ENCODE results near the gene PARP9. TPM values are rescaled to one million over a fixed set of nuclear protein-coding genes. Genes with fewer than 3 reads are reported as not detected.
"Not testable (repeated sequence)": the region's sequence is repeated elsewhere in the genome, so short reads cannot be mapped to it uniquely, and the experiment has no call there.

The PARP9 gene
- total RNA-seq, 4 donors from 2014 or later = 24.2 to 35.8 (median 29.1) TPM

DNA sequence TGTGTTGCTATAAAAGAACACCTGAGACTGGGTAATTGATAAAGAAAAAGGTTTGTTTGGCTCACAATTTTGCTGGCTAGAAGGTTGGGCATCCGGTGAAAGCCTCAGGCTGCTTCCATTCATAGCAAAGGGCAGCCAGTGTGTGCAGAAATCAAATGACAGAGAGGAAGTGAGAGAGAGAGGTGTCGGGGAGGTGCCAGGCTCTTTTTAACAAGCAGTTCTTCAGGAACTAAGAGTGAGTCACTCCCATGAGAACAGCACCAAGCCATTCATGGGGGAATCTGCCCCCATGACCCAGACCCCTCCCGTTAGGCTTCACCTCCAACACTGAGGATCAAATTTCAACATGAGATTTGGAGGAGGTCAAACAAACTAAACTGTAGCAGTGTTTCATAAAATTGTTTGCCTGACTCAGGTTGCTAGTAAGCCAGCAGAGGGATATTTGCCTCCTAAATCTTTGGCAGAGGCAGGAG lies 8.9 kb upstream of the PARP9 start:
- in situ Hi-C loops (cut with MboI; ENCODE audit: low pct_ligation_motif_present in 1 of 4, low pct_unique_long_range_greater_than_20kb in 1 of 4, low sequenced_read_pairs in 3 of 4) = no loop called here
- 53 to 63% methylated on average over 1 to 3 of the region's 3 CpGs for WGBS, 2 donors (ENCODE audit: low coverage in 1 of 2)
- no peak overlapping the region for H3K4me3 ChIP-seq
- peaks cover 0 to 20% (median 4%) of the 10 kb centered on the region in 4 donors for H3K4me1 ChIP-seq
- intact Hi-C loops (cut with DNase I; ENCODE audit: low total_unique reads) = no loop called here
- no peak for TF ChIP-seq POLR2A (IDR thresholded peaks at IDR 0.05)
- TF ChIP-seq EP300 (IDR thresholded peaks at IDR 0.05; ENCODE audit: low read depth) = no peak
- TF ChIP-seq POLR2AphosphoS5 (IDR thresholded peaks at IDR 0.05) = no peak
- TF ChIP-seq, protein P1, sequence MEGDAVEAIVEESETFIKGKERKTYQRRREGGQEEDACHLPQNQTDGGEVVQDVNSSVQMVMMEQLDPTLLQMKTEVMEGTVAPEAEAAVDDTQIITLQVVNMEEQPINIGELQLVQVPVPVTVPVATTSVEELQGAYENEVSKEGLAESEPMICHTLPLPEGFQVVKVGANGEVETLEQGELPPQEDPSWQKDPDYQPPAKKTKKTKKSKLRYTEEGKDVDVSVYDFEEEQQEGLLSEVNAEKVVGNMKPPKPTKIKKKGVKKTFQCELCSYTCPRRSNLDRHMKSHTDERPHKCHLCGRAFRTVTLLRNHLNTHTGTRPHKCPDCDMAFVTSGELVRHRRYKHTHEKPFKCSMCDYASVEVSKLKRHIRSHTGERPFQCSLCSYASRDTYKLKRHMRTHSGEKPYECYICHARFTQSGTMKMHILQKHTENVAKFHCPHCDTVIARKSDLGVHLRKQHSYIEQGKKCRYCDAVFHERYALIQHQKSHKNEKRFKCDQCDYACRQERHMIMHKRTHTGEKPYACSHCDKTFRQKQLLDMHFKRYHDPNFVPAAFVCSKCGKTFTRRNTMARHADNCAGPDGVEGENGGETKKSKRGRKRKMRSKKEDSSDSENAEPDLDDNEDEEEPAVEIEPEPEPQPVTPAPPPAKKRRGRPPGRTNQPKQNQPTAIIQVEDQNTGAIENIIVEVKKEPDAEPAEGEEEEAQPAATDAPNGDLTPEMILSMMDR (IDR thresholded peaks at IDR 0.05) = no peak
- no peaks in the 10 kb centered on the region for H3K27me3 ChIP-seq
- no peak for DNase-seq
- peaks cover 0 to 26% (median 4%) of the 10 kb centered on the region in 4 donors for H3K36me3 ChIP-seq
- no peak overlapping the region for H3K27ac ChIP-seq
- no peaks in the 10 kb centered on the region for H3K9me3 ChIP-seq

DNA sequence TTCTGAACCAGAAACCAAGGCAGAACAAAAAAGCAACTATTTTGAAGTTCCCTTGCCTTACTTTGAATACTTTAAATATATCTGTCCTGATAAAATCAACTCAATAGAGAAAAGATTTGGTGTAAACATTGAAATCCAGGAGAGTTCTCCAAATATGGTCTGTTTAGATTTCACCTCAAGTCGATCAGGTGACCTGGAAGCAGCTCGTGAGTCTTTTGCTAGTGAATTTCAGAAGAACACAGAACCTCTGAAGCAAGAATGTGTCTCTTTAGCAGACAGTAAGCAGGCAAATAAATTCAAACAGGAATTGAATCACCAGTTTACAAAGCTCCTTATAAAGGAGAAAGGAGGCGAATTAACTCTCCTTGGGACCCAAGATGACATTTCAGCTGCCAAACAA lies 4.7 kb upstream of the PARP9 start:
- WGBS, 2 donors (ENCODE audit: low coverage in 1 of 2) = 73 to 76% methylated on average over 3 of the region's 3 CpGs
- in situ Hi-C loops (cut with MboI; ENCODE audit: low pct_ligation_motif_present in 1 of 4, low pct_unique_long_range_greater_than_20kb in 1 of 4, low sequenced_read_pairs in 3 of 4) (no loop called here), intact Hi-C loops (cut with DNase I; ENCODE audit: low total_unique reads) (no loop called here)
- H3K27ac ChIP-seq = peak overlapping the region; percentile 31 to 75 (median 54)
- H3K4me1 ChIP-seq = peaks cover 0 to 31% (median 11%) of the 10 kb centered on the region in 4 donors
- peaks cover 0 to 42% (median 6%) of the 10 kb centered on the region in 4 donors for H3K36me3 ChIP-seq
- TF ChIP-seq POLR2AphosphoS5 (IDR thresholded peaks at IDR 0.05) = peak in 2 of 3 donors; percentile 27
- TF ChIP-seq EP300 (IDR thresholded peaks at IDR 0.05; ENCODE audit: low read depth) = no peak
- no peak for TF ChIP-seq POLR2A (IDR thresholded peaks at IDR 0.05)
- H3K4me3 ChIP-seq = no peak overlapping the region
- no peaks in the 10 kb centered on the region for H3K9me3 ChIP-seq
- no peaks in the 10 kb centered on the region for H3K27me3 ChIP-seq
- DNase-seq = no peak

DNA sequence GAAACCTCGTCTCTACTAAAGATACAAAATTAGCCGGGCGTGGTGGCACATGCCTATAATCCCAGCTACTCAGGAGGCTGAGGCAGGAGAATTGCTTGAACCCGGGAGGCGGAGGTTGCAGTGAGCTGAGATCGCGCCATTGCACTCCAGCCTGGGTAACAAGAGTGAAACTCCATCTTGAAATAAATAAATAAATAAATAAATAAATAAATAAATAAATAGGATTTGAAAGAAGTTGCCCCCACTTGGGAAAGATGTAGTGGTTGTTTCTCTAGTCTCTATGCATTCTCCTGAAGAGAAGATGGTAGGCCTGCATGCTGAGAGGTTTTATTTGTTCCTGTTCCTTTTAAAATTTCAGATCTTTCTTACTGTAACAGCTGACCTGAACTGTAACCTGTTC lies 4.0 kb upstream of the PARP9 start:
- 88 to 95% methylated on average over 7 of the region's 7 CpGs for WGBS, 2 donors (ENCODE audit: low coverage in 1 of 2)
- in situ Hi-C loops (cut with MboI; ENCODE audit: low pct_ligation_motif_present in 1 of 4, low pct_unique_long_range_greater_than_20kb in 1 of 4, low sequenced_read_pairs in 3 of 4); intact Hi-C loops (cut with DNase I; ENCODE audit: low total_unique reads); H3K4me3 ChIP-seq; H3K9me3 ChIP-seq; H3K27me3 ChIP-seq; DNase-seq: not testable (repeated sequence)
- Histone ChIP-seq H3K36me3 (peaks cover 0 to 42% (median 6%) of the 10 kb centered on the region in 4 donors), H3K27ac (peak overlapping the region; percentile 31 to 75 (median 54)), H3K4me1 (peaks cover 5 to 35% (median 16%) of the 10 kb centered on the region in 4 donors)

DNA sequence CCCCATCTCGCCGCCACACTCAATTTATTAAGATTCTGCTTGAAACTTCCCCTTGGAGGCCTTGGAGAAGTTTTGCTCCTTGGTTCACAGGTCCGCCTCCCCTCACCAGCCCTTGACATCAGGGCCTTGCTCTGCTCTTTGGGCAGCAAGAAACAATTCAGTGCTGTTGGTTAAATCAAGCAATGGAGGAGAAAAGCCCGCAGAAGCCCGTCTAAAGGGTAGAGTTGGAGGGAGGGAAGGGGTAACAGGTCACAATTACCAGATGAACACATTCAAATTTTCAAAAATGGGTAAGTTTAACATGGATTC lies 429 bp downstream of the PARP9 start:
- Histone ChIP-seq H3K36me3 (peaks cover 0 to 26% (median 3%) of the 10 kb centered on the region in 4 donors), H3K27me3 (no peaks in the 10 kb centered on the region), H3K4me1 (peaks cover 8 to 50% (median 24%) of the 10 kb centered on the region in 4 donors), H3K27ac (peak overlapping the region; percentile 92 to 97 (median 92)), H3K4me3 (peak overlapping the region; percentile 68 to 92 (median 76)), H3K9me3 (no peaks in the 10 kb centered on the region)
- intact Hi-C loops (cut with DNase I; ENCODE audit: low total_unique reads) (loop anchor here (5.0 kb wide), 1 partner anchor 119 kb away; the partner anchor contains the start of gene PARP14), in situ Hi-C loops (cut with MboI; ENCODE audit: low pct_ligation_motif_present in 1 of 4, low pct_unique_long_range_greater_than_20kb in 1 of 4, low sequenced_read_pairs in 3 of 4) (no loop called here)
- 22% methylated on average over 5 of the region's 5 CpGs; no CpG with 5 or more reads in 1 of the 2 donors for WGBS, 2 donors (ENCODE audit: low coverage in 1 of 2)
- TF ChIP-seq POLR2A (IDR thresholded peaks at IDR 0.05) = no peak
- TF ChIP-seq, protein P1 (IDR thresholded peaks at IDR 0.05) = no peak
- no peak for TF ChIP-seq EP300 (IDR thresholded peaks at IDR 0.05; ENCODE audit: low read depth)
- no peak for TF ChIP-seq POLR2AphosphoS5 (IDR thresholded peaks at IDR 0.05)
- no peak for DNase-seq

DNA sequence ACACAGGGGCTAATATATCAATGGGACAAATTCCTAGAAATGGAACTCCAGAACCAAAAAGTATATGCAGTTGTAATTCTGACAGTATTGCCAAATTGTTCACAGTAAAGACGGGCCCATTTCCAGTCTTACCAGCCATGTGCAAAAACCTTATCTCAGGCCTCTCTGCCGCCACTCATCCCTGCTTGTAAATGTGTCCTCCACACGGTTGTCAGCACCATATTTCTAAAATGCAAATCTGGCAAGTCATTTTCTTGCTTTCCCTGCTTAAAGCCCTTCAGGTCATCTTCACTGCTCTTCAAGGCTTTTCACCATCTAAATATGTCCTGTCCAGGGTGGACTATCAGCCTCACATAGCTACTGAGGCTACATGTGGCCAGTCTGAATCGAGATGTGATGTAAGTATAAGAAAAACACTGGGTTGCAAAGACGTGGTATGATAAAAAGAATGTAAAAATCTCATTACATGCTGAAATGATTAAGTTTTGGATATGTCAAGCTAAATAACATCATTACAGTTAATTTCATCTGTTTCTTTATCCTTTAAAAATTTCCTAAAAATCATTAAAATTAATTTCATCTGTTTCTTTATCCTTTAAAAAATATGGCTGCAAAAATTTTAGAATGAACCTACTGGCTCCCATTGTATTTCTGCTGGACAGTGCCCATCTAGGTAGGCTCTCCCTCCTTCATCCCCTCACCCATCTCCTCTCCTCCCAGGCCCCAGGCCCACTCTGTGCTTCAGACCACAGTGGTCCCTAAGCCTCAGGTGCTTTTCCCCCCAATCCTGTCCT lies 980 bp downstream of the PARP9 start:
- Histone ChIP-seq H3K36me3 (peaks cover 0 to 31% (median 5%) of the 10 kb centered on the region in 4 donors), H3K27ac (peak overlapping the region; percentile 92 to 97 (median 92)), H3K27me3 (no peaks in the 10 kb centered on the region), H3K4me3 (peak overlapping the region; percentile 68 to 92 (median 76)), H3K9me3 (no peaks in the 10 kb centered on the region), H3K4me1 (peaks cover 8 to 45% (median 23%) of the 10 kb centered on the region in 4 donors)
- TF ChIP-seq, protein P1 (IDR thresholded peaks at IDR 0.05) = no peak
- TF ChIP-seq EP300 (IDR thresholded peaks at IDR 0.05; ENCODE audit: low read depth) (no peak), POLR2AphosphoS5 (IDR thresholded peaks at IDR 0.05) (no peak), POLR2A (IDR thresholded peaks at IDR 0.05) (no peak)
- intact Hi-C loops (cut with DNase I; ENCODE audit: low total_unique reads) (loop anchor here (5.0 kb wide), 1 partner anchor 119 kb away; the partner anchor contains the start of gene PARP14), in situ Hi-C loops (cut with MboI; ENCODE audit: low pct_ligation_motif_present in 1 of 4, low pct_unique_long_range_greater_than_20kb in 1 of 4, low sequenced_read_pairs in 3 of 4) (no loop called here)
- DNase-seq = no peak
- WGBS, 2 donors (ENCODE audit: low coverage in 1 of 2) = 55 to 58% methylated on average over 5 of the region's 5 CpGs
